ENCODE results near the gene NUP210.

- TF ChIP-seq ZNF384 (IDR thresholded peaks at IDR 0.05) (no peak), BHLHE40 (IDR thresholded peaks at IDR 0.05; ENCODE audit: borderline replicate concordance) (no peak), ELF4 (IDR thresholded peaks at IDR 0.05) (no peak), SP1 (IDR thresholded peaks at IDR 0.05) (no peak)
These were observed 54.4 kb downstream of the NUP210 start for GRCh38 chr3:13365390-13366379.

All from HEK293T (cell line).